BJ (cell line): Measurements from ENCODE around the gene NCK2. TPM values are rescaled to one million over a fixed set of nuclear protein-coding genes. Genes with fewer than 3 reads are reported as not detected.

Experiments
- CTCF ChIA-PET: fragments of 350-600 bp; formaldehyde crosslinking; extraction: SDS; loops from one replicate; lab custom pipeline; 2021; ENCODE audit warnings: antibody characterized with exemption, inconsistent platforms; lab: Yijun Ruan, JAX
- POLR2A ChIA-PET: fragments of 300-600 bp; sonication (Branson Sonifier 250); formaldehyde crosslinking; extraction: SDS; loops from one replicate; lab custom pipeline; 2021; ENCODE audit warnings: antibody characterized with exemption; lab: Charles Lee
- DNase-seq: peaks from one replicate; pipeline ENCODE4 v3.0.0-alpha.2; 2011; ENCODE audit warnings: low read depth
- H3K27me3 ChIP-seq: 2 replicates; pipeline ENCODE4 v1.6.0; 2011; ENCODE audit warnings: low read length; ENCODE audit not compliant: control insufficient read depth, insufficient read depth
- H3K36me3 ChIP-seq: 2 replicates; pipeline ENCODE4 v1.5.1; 2011; ENCODE audit warnings: low read length; ENCODE audit not compliant: control insufficient read depth, insufficient read depth
- H3K4me3 ChIP-seq: 2 replicates; pipeline ENCODE4 v1.5.1; 2011; ENCODE audit warnings: low read depth, mild to moderate bottlenecking, control low read depth, low read length
- CTCF ChIP-seq: IDR thresholded peaks from 2 replicates; pipeline ENCODE4 v1.5.1; 2011; ENCODE audit warnings: low read depth, mild to moderate bottlenecking, control low read depth, inconsistent platforms, low read length, moderate library complexity; ENCODE audit not compliant: insufficient read depth
- polyA plus RNA-seq: library from polyadenylated mRNA; depleted of rRNA; stranded (reverse); fragments of >200 nt; gene quantifications from 2 replicates; pipeline ENCODE4 v1.2.3, GENCODE V29; 2011

Gene NCK2
- polyA plus RNA-seq, 1 experiment, result 32.9 TPM

GRCh38 chr2:105839793-105840192 lies 95.1 kb downstream of the NCK2 start:
- ChIA-PET POLR2A (no interaction called here), CTCF (no interaction called here)
- no peak for DNase-seq
- no peaks in the 10 kb centered on the region; the same call in 1 of the 2 replicates for H3K36me3 ChIP-seq
- no peak overlapping the region for H3K4me3 ChIP-seq
- no peaks in the 10 kb centered on the region for H3K27me3 ChIP-seq
- TF ChIP-seq CTCF, result no peak

DNA sequence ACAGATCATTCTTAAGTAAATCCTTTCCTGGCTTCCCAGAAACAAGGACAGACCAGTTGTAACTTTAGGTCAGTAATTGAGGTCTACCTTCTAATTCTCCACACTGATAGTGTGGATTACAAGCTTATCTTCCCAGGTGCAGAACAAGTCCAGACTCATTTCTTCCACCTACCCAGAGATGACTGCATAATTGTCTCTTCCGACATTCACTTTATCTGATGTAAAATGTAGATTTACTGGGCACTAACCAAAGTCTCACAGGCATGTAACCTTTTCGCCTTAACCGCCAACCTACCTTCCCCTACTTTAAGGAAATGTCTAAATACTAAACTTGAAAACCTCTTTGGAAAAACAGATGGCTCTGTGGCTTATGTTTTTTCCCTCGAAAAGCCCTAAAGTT lies 96.2 kb downstream of the NCK2 start:
- ChIA-PET CTCF (no interaction called here), POLR2A (no interaction called here)
- Histone ChIP-seq H3K27me3 (no peaks in the 10 kb centered on the region), H3K4me3 (no peak overlapping the region), H3K36me3 (no peaks in the 10 kb centered on the region; the same call in 1 of the 2 replicates)
- DNase-seq, result no peak
- TF ChIP-seq CTCF, result no peak

DNA sequence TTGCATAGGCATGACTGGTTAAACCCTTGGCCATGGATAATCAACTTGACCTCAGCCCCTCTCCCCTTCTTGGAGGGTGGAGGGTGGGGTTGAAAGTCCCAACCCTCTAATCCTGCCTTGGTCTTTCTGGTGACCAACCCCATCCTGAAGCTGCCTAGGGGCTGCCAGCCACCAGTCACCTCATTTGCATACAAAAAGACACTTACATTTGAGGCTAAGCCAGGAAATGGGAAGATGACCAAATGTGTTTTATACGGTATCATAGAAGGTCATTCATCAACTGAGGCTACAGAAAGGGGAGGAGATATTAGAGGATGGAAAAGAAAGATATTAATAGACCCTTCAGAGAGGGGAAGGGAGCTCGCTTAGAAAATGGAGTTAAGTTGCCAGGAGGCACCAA lies 96.8 kb downstream of the NCK2 start:
- POLR2A ChIA-PET, result no interaction called here
- H3K27me3 ChIP-seq, result no peaks in the 10 kb centered on the region
- CTCF ChIA-PET, result no interaction called here
- H3K4me3 ChIP-seq, result no peak overlapping the region
- no peak for TF ChIP-seq CTCF
- no peaks in the 10 kb centered on the region; the same call in 1 of the 2 replicates for H3K36me3 ChIP-seq
- DNase-seq, result no peak

DNA sequence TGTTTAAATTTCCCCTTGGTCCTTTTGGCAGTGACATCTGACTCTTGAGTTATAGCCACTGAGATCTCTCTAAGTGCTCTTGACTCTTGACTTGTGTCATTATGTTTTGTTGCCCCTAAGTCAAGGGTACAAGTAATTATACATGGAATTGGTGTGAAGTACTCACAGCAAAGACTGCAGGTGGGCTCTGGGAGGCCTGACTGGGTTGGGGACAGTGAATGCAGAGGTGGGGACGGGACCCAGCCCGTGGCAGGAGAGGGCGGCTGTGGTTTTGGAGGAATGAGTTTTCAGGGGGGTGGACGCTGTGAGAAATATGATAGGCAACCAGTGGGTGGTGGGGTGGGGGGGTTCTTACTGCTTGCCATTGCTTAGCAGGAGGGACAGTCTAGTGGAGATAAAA lies 97.8 kb downstream of the NCK2 start:
- H3K27me3 ChIP-seq, result no peaks in the 10 kb centered on the region
- no peaks in the 10 kb centered on the region; the same call in 1 of the 2 replicates for H3K36me3 ChIP-seq
- DNase-seq, result no peak
- POLR2A ChIA-PET, result no interaction called here
- H3K4me3 ChIP-seq, result no peak overlapping the region
- TF ChIP-seq CTCF, result no peak
- CTCF ChIA-PET, result no interaction called here

GRCh38 chr2:105843476-105844374 lies 99.0 kb downstream of the NCK2 start:
- DNase-seq, result no peak
- ChIA-PET POLR2A (no interaction called here), CTCF (no interaction called here)
- TF ChIP-seq CTCF, result no peak
- Histone ChIP-seq H3K27me3 (no peaks in the 10 kb centered on the region), H3K36me3 (no peaks in the 10 kb centered on the region; the same call in 1 of the 2 replicates), H3K4me3 (no peak overlapping the region)
